ENCODE measurements around the gene GNG3. TPM values are rescaled to one million over a fixed set of nuclear protein-coding genes. Genes with fewer than 3 reads are reported as not detected.

Gene GNG3
- total and polyA plus RNA-seq, 2 experiments from 2014 or later: 2.1 to 7.2 TPM

DNA sequence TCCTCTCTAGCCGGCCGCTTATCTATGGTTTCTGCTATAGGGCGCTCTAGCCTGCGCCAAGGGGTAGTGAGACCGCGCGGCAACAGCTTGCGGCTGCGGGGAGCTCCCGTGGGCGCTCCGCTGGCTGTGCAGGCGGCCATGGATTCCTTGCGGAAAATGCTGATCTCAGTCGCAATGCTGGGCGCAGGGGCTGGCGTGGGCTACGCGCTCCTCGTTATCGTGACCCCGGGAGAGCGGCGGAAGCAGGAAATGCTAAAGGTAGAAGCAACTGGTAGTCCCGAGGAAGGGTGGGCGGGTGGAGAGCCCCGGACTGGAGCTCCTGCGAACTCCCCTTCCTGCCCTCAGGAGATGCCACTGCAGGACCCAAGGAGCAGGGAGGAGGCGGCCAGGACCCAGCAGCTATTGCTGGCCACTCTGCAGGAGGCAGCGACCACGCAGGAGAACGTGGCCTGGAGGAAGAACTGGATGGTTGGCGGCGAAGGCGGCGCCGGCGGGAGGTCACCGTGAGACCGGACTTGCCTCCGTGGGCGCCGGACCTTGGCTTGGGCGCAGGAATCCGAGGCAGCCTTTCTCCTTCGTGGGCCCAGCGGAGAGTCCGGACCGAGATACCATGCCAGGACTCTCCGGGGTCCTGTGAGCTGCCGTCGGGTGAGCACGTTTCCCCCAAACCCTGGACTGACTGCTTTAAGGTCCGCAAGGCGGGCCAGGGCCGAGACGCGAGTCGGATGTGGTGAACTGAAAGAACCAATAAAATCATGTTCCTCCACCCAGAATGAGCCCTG is 35.7 kb upstream of the GNG3 start, which contains the start of the genes LBHD1 and UQCC3:
TSS of gene LBHD1 (minus strand) at position 660 of the 782 bp plus-strand sequence. CDS start 2,236 bp downstream, outside the sequence.
TSS of gene UQCC3 (plus strand) at position 66 of the 782 bp plus-strand sequence. CDS start at position 139, 73 bp downstream.
- peak; percentile 84 for ATAC-seq
- no peaks in the 10 kb centered on the region for H3K27me3 ChIP-seq (ENCODE audit: insufficient read depth)
- H3K79me2 ChIP-seq (replicated peaks; ENCODE audit: insufficient read depth): peaks cover 34% of the 10 kb centered on the region
- H3F3A ChIP-seq (replicated peaks; ENCODE audit: low read depth): peaks cover 44% of the 10 kb centered on the region
- H3K27me3 Mint-ChIP-seq (ENCODE audit: insufficient read depth, low read depth, poor library complexity): peaks cover 17% of the 10 kb centered on the region
- peak within 1 kb of the TSS; percentile 93 for H3K4me2 ChIP-seq
- peaks cover 7% of the 10 kb centered on the region for H3K36me3 ChIP-seq (ENCODE audit: insufficient read depth)
- peak within 1 kb of the TSS; percentile 90 for H3K4me3 Mint-ChIP-seq
- H3K9me3 Mint-ChIP-seq: no peaks in the 10 kb centered on the region; the same call in 1 of the 3 replicates
- DNase-seq (ENCODE audit: low spot score): peak; percentile 97
- peaks cover 12% of the 10 kb centered on the region for H4K20me1 ChIP-seq (replicated peaks; ENCODE audit: insufficient read depth)
- peaks cover 11% of the 10 kb centered on the region for H3K4me1 Mint-ChIP-seq
- H2AFZ ChIP-seq: peak within 1 kb of the TSS; percentile 98
- no peaks in the 10 kb centered on the region for H3K9me2 ChIP-seq (ENCODE audit: insufficient read depth)
- peak within 1 kb of the TSS; percentile 98 for H3K27ac Mint-ChIP-seq
- H3K4me3 ChIP-seq: peak within 1 kb of the TSS; percentile 98
- peaks cover 53% of the 10 kb centered on the region for H3K36me3 Mint-ChIP-seq (ENCODE audit: low read depth)
- peaks cover 24% of the 10 kb centered on the region; the same call in 1 of the 2 replicates for H3K4me1 ChIP-seq (ENCODE audit: insufficient read depth)
- peak within 1 kb of the TSS; percentile 92 for H3K27ac ChIP-seq (ENCODE audit: low read depth)
- TF ChIP-seq NANOG (IDR thresholded peaks at IDR 0.05; ENCODE audit: borderline replicate concordance): no peak
- peak; percentile 84 for TF ChIP-seq ETS1 (IDR thresholded peaks at IDR 0.05)
- peak; percentile 37; the same call in 1 of the 2 replicates for TF ChIP-seq CREB1 (CRISPR knock-in tag; IDR thresholded peaks at IDR 0.05; ENCODE audit: low read depth)
- TF ChIP-seq POLR2AphosphoS5 (IDR thresholded peaks at IDR 0.05; ENCODE audit: low read depth): peak; percentile 84

GRCh38 chr11:62673196-62673525 is 34.3 kb upstream of the GNG3 start:
- peak overlapping the region; percentile 93 for H3K4me2 ChIP-seq
- TF ChIP-seq CREB1 (CRISPR knock-in tag; IDR thresholded peaks at IDR 0.05; ENCODE audit: low read depth): no peak
- no peak for TF ChIP-seq JUNB (IDR thresholded peaks at IDR 0.05; ENCODE audit: unreplicated experiment)
- no peak for TF ChIP-seq ZNF114 (CRISPR knock-in tag; IDR thresholded peaks at IDR 0.05)
- TF ChIP-seq ZNF462 (CRISPR knock-in tag; IDR thresholded peaks at IDR 0.05): no peak
- no peak for TF ChIP-seq CTCF (conservative IDR thresholded peaks at IDR 0.05; ENCODE audit: low read depth in 2 of 2)
- no peak for TF ChIP-seq ZNF331 (CRISPR knock-in tag; IDR thresholded peaks at IDR 0.05; ENCODE audit: low read depth)

More at GRCh38 chr11:62673196-62673525, 34.3 kb upstream of the GNG3 start:
- no peaks in the 10 kb centered on the region; the same call in 1 of the 2 replicates for H4K20me1 ChIP-seq (replicated peaks; ENCODE audit: insufficient read depth)
- no peaks in the 10 kb centered on the region for H3K9me2 ChIP-seq (ENCODE audit: insufficient read depth)
- ATAC-seq (no peak), DNase-seq (ENCODE audit: low spot score) (no peak)
- H3K9me3 Mint-ChIP-seq: no peaks in the 10 kb centered on the region; the same call in 1 of the 3 replicates
- peaks cover 52% of the 10 kb centered on the region for H3K36me3 Mint-ChIP-seq (ENCODE audit: low read depth)
- H3K4me3 ChIP-seq: peak overlapping the region; percentile 98; the same call in 1 of the 2 replicates
- 0 out of 2 replicates have a peak overlapping the region, but pooled peaks have one; percentile 26 for H3K27ac ChIP-seq (ENCODE audit: low read depth)
- H3K79me2 ChIP-seq (replicated peaks; ENCODE audit: insufficient read depth): peaks cover 26% of the 10 kb centered on the region
- no peaks in the 10 kb centered on the region for H3K36me3 ChIP-seq (ENCODE audit: insufficient read depth)
- no peak overlapping the region for H3K27ac Mint-ChIP-seq
- H3K27me3 Mint-ChIP-seq (ENCODE audit: insufficient read depth, low read depth, poor library complexity): peaks cover 20% of the 10 kb centered on the region
- H2AFZ ChIP-seq: no peak overlapping the region
- no peaks in the 10 kb centered on the region for H3K27me3 ChIP-seq (ENCODE audit: insufficient read depth)
- H3K4me1 Mint-ChIP-seq: peaks cover 16% of the 10 kb centered on the region
- peak overlapping the region; percentile 90 for H3K4me3 Mint-ChIP-seq
- H3K4me1 ChIP-seq (ENCODE audit: insufficient read depth): peaks cover 26% of the 10 kb centered on the region
- peaks cover 43% of the 10 kb centered on the region for H3F3A ChIP-seq (replicated peaks; ENCODE audit: low read depth)

Measured in GM23338 (cell line).